ENCODE results near the gene CELSR2.

GRCh38 chr1:109281680-109282496 lies 32.5 kb downstream of the CELSR2 start:
- TF ChIP-seq, protein P1, sequence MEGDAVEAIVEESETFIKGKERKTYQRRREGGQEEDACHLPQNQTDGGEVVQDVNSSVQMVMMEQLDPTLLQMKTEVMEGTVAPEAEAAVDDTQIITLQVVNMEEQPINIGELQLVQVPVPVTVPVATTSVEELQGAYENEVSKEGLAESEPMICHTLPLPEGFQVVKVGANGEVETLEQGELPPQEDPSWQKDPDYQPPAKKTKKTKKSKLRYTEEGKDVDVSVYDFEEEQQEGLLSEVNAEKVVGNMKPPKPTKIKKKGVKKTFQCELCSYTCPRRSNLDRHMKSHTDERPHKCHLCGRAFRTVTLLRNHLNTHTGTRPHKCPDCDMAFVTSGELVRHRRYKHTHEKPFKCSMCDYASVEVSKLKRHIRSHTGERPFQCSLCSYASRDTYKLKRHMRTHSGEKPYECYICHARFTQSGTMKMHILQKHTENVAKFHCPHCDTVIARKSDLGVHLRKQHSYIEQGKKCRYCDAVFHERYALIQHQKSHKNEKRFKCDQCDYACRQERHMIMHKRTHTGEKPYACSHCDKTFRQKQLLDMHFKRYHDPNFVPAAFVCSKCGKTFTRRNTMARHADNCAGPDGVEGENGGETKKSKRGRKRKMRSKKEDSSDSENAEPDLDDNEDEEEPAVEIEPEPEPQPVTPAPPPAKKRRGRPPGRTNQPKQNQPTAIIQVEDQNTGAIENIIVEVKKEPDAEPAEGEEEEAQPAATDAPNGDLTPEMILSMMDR (IDR thresholded peaks at IDR 0.05) = no peak
- no peak for TF ChIP-seq EZH2 (IDR thresholded peaks at IDR 0.05; ENCODE audit: borderline replicate concordance, insufficient read depth, low read depth, low read length, poor library complexity, severe bottlenecking)

Data from B cell (primary cell).